SK-N-MC (cell line): ENCODE data around the gene TMEM250.
A peak's percentile ranks its signal among the peaks of the same experiment; 100 is the strongest.

ENCODE experiments used
- DNase-seq: peaks from one replicate; pipeline ENCODE4 v3.0.0-alpha.2; 2011; ENCODE audit warnings: low read depth, low spot score
- H3K27ac ChIP-seq: fragments of 200-600 bp; sonication (generic); 2 replicates; pipeline ENCODE4 v1.5.1; 2016; ENCODE audit warnings: mixed run types
- H3K36me3 ChIP-seq: fragments of 200-600 bp; sonication (generic); 2 replicates; pipeline ENCODE4 v1.6.1; 2017; ENCODE audit warnings: antibody characterized with exemption, low read length, mixed read lengths; ENCODE audit not compliant: insufficient read depth
- H3K4me3 ChIP-seq: fragments of 200-600 bp; sonication (generic); 2 replicates; pipeline ENCODE4 v1.5.1; 2016
- H3K9ac ChIP-seq: fragments of 200-600 bp; sonication (generic); 2 replicates; pipeline ENCODE4 v1.8.0; 2017; ENCODE audit warnings: mixed run types, mixed read lengths; ENCODE audit not compliant: insufficient read length
- H3K9me3 ChIP-seq: fragments of 200-600 bp; sonication (generic); 2 replicates; pipeline ENCODE4 v1.6.1; 2017; ENCODE audit warnings: low read depth, mild to moderate bottlenecking, antibody characterized with exemption, low read length, moderate library complexity, mixed read lengths
- EZH2 ChIP-seq: fragments of 200-600 bp; sonication (generic); IDR thresholded peaks from one replicate; pipeline ENCODE4 v1.6.1; 2017; ENCODE audit warnings: antibody characterized with exemption
- FOXP2 ChIP-seq: optimal IDR thresholded peaks from 2 replicates; pipeline ENCODE3; 2011; ENCODE audit warnings: mild to moderate bottlenecking, moderate library complexity; ENCODE audit not compliant: insufficient read depth; ENCODE audit errors: extremely low read length, control extremely low read depth
- POLR2AphosphoS5 ChIP-seq: IDR thresholded peaks from 2 replicates; pipeline ENCODE4 v1.6.1; 2012; ENCODE audit warnings: mild to moderate bottlenecking, low read depth, low read length, borderline replicate concordance

TMEM250 gene

GRCh38 chr9:136085815-136086212, 32.9 kb downstream of the TMEM250 start:
- TF ChIP-seq FOXP2 (no peak), POLR2AphosphoS5 (no peak), EZH2 (no peak)

GRCh38 chr9:136084063-136084944, 34.4 kb downstream of the TMEM250 start:
- no peak overlapping the region for H3K4me3 ChIP-seq

More at GRCh38 chr9:136085815-136086212, 32.9 kb downstream of the TMEM250 start:
- Histone ChIP-seq H3K27ac (peak overlapping the region; percentile 67; the same call in 1 of the 2 replicates), H3K4me3 (no peak overlapping the region), H3K9ac (no peak overlapping the region), H3K9me3 (no peaks in the 10 kb centered on the region), H3K36me3 (no peaks in the 10 kb centered on the region)
- no peak for DNase-seq

GRCh38 chr9:136083558-136084062, 35.1 kb downstream of the TMEM250 start:
- TF ChIP-seq POLR2AphosphoS5: no peak
- TF ChIP-seq EZH2: no peak
- TF ChIP-seq FOXP2: no peak
- no peak overlapping the region for H3K9ac ChIP-seq

More at GRCh38 chr9:136084063-136084944, 34.4 kb downstream of the TMEM250 start:
- DNase-seq: no peak
- Histone ChIP-seq H3K27ac (peak overlapping the region; percentile 67; the same call in 1 of the 2 replicates), H3K9me3 (no peaks in the 10 kb centered on the region), H3K36me3 (no peaks in the 10 kb centered on the region), H3K9ac (no peak overlapping the region)
- no peak for TF ChIP-seq EZH2
- TF ChIP-seq FOXP2: no peak
- TF ChIP-seq POLR2AphosphoS5: no peak

GRCh38 chr9:136082496-136083361, 35.9 kb downstream of the TMEM250 start:
- no peaks in the 10 kb centered on the region for H3K36me3 ChIP-seq
- TF ChIP-seq POLR2AphosphoS5: no peak
- TF ChIP-seq EZH2: no peak
- TF ChIP-seq FOXP2: no peak
- H3K4me3 ChIP-seq: no peak overlapping the region
- H3K27ac ChIP-seq: no peak overlapping the region
- H3K9ac ChIP-seq: no peak overlapping the region
- no peaks in the 10 kb centered on the region for H3K9me3 ChIP-seq
- DNase-seq: no peak

More at GRCh38 chr9:136083558-136084062, 35.1 kb downstream of the TMEM250 start:
- Histone ChIP-seq H3K27ac (no peak overlapping the region), H3K4me3 (no peak overlapping the region), H3K9me3 (no peaks in the 10 kb centered on the region), H3K36me3 (no peaks in the 10 kb centered on the region)
- no peak for DNase-seq

- no peaks in the 10 kb centered on the region for H3K9me3 ChIP-seq
- DNase-seq: no peak
- TF ChIP-seq EZH2 (no peak), FOXP2 (no peak), POLR2AphosphoS5 (no peak)
- no peak overlapping the region for H3K4me3 ChIP-seq
- H3K36me3 ChIP-seq: no peaks in the 10 kb centered on the region
- no peak overlapping the region for H3K9ac ChIP-seq
- no peak overlapping the region for H3K27ac ChIP-seq
Measured at GRCh38 chr9:136081826-136082495, 36.7 kb downstream of the TMEM250 start.

GRCh38 chr9:136081113-136081825, 37.4 kb downstream of the TMEM250 start:
- H3K36me3 ChIP-seq: no peaks in the 10 kb centered on the region
- no peak overlapping the region for H3K27ac ChIP-seq
- no peak overlapping the region for H3K9ac ChIP-seq
- no peak overlapping the region for H3K4me3 ChIP-seq
- TF ChIP-seq POLR2AphosphoS5 (no peak), EZH2 (no peak), FOXP2 (no peak)
- no peak for DNase-seq
- no peaks in the 10 kb centered on the region for H3K9me3 ChIP-seq

- no peak overlapping the region for H3K9ac ChIP-seq
- H3K9me3 ChIP-seq: no peaks in the 10 kb centered on the region
- no peak for DNase-seq
- H3K4me3 ChIP-seq: no peak overlapping the region
- H3K36me3 ChIP-seq: no peaks in the 10 kb centered on the region
- TF ChIP-seq POLR2AphosphoS5 (no peak), FOXP2 (no peak), EZH2 (no peak)
- H3K27ac ChIP-seq: no peak overlapping the region
Measured at GRCh38 chr9:136080716-136081112, 38.0 kb downstream of the TMEM250 start.

GRCh38 chr9:136079916-136080246, 38.8 kb downstream of the TMEM250 start:
- Histone ChIP-seq H3K9ac (no peak overlapping the region), H3K4me3 (no peak overlapping the region), H3K27ac (no peak overlapping the region), H3K36me3 (no peaks in the 10 kb centered on the region; the same call in 1 of the 2 replicates), H3K9me3 (no peaks in the 10 kb centered on the region)
- DNase-seq: no peak
- TF ChIP-seq POLR2AphosphoS5 (no peak), FOXP2 (no peak), EZH2 (no peak)
